T-cell (primary cell): ENCODE results near the gene DAP. TPM values are rescaled to one million over a fixed set of nuclear protein-coding genes. Genes with fewer than 3 reads are reported as not detected.

Experiments
- ATAC-seq, 4 experiments: fragments of 200-7000 bp in 3 of 4; fragments of 150-1000 bp in 1 of 4; cut with Tn5 transposase; replicated peaks in 1 of 4; 1 replicate in 3 of 4; 2 replicates in 1 of 4; pipeline ENCODE4 v1.10.0; 2021; ENCODE audit warnings: moderate library complexity in 3 of 4, mild to moderate bottlenecking in 2 of 4, moderate number of reproducible peaks in 1 of 4
- CTCF ChIA-PET, 2 donors: fragments of 300-600 bp; sonication (Branson Sonifier 250); formaldehyde crosslinking; loops; one replicate each; lab custom pipeline; 2022; ENCODE audit warnings: antibody characterized with exemption in 2 of 2; lab: Charles Lee
- POLR2A ChIA-PET, 2 donors: fragments of 300-600 bp; sonication (Branson Sonifier 250); formaldehyde crosslinking; loops; one replicate each; lab custom pipeline; 2022; ENCODE audit warnings: antibody characterized with exemption in 2 of 2; lab: Charles Lee
- DNase-seq, 35 experiments: peaks; one replicate each; pipeline versions ENCODE4 v3.0.0 to v3.0.0-alpha.2; 2013 to 2023
- H3K27ac ChIP-seq: one replicate; pipeline ENCODE4 v1.5.1; 2013; ENCODE audit warnings: low read length
- H3K27me3 ChIP-seq, 2 experiments: replicated peaks in 1 of 2; 1 replicate in 1 of 2; 2 replicates in 1 of 2; pipeline versions ENCODE4 v1.6.1 to v1.7.0; 2013; ENCODE audit warnings: low read length in 1 of 2, mixed read lengths in 1 of 2; ENCODE audit not compliant: control insufficient read depth in 2 of 2, insufficient read depth in 2 of 2; ENCODE audit errors: extremely low read depth in 1 of 2
- H3K36me3 ChIP-seq, 2 donors: 1 replicate in 1 of 2; 2 replicates in 1 of 2; pipeline versions ENCODE4 v1.6.1 to v1.7.0; 2013; ENCODE audit warnings: low read length in 1 of 2; ENCODE audit not compliant: control insufficient read depth in 2 of 2, insufficient read depth in 1 of 2; ENCODE audit errors: extremely low read depth in 1 of 2
- H3K4me1 ChIP-seq, 2 experiments: 1 replicate in 1 of 2; 2 replicates in 1 of 2; pipeline versions ENCODE4 v1.6.1 to v1.7.0; 2013; ENCODE audit warnings: low read length in 2 of 2, mixed read lengths in 1 of 2; ENCODE audit not compliant: insufficient read depth in 2 of 2, control insufficient read depth in 1 of 2; ENCODE audit errors: extremely low read depth in 1 of 2
- H3K4me3 ChIP-seq, 2 donors: 1 replicate in 1 of 2; 2 replicates in 1 of 2; pipeline versions ENCODE4 v1.5.1 to v1.7.0; 2013; ENCODE audit warnings: mild to moderate bottlenecking in 2 of 2, low read length in 1 of 2, moderate library complexity in 1 of 2; ENCODE audit not compliant: control insufficient read depth in 1 of 2; ENCODE audit errors: extremely low read depth in 1 of 2
- H3K9me3 ChIP-seq: 2 replicates; pipeline ENCODE4 v1.7.0; 2013
- H3K27ac Mint-ChIP-seq, 2 donors: one replicate each; pipeline ENCODE4 v1.8.0; 2020 to 2021; ENCODE audit warnings: mild to moderate bottlenecking in 2 of 2, mixed read lengths in 2 of 2
- H3K27me3 Mint-ChIP-seq, 2 donors: one replicate each; pipeline ENCODE4 v1.8.0; 2021 to 2022; ENCODE audit warnings: mixed read lengths in 2 of 2
- H3K36me3 Mint-ChIP-seq: one replicate; pipeline ENCODE4 v1.8.0; 2021; ENCODE audit warnings: mixed read lengths
- H3K4me1 Mint-ChIP-seq, 3 donors: one replicate each; pipeline ENCODE4 v1.8.0; 2020 to 2022; ENCODE audit warnings: mixed read lengths in 3 of 3, mild to moderate bottlenecking in 1 of 3
- H3K4me3 Mint-ChIP-seq, 3 donors: one replicate each; pipeline ENCODE4 v1.8.0; 2020 to 2022; ENCODE audit warnings: mild to moderate bottlenecking in 3 of 3, mixed read lengths in 3 of 3, moderate library complexity in 3 of 3
- H3K9me3 Mint-ChIP-seq, 3 donors: one replicate each; pipeline ENCODE4 v1.8.0; 2020 to 2022; ENCODE audit warnings: mixed read lengths in 3 of 3
- WGBS: methylation state at CpG from one replicate; pipeline ENCODE4 v1.1.5; 2013; ENCODE audit warnings: missing lambda C conversion rate; ENCODE audit not compliant: insufficient coverage; 5-methylcytosine and 5-hydroxymethylcytosine counted together
- total RNA-seq, 35 experiments: library from RNA in 6 of 35; stranded (reverse) in 6 of 35; fragments of 120-200 nt in 1 of 35; gene quantifications; one replicate each; pipeline versions ENCODE4 v1.2.1 to v1.2.4 and lab custom pipeline; 2013 to 2026

DAP gene
- total RNA-seq, 5 donors from 2014 or later (not counting 1 experiment from before 2014, with no cell fraction given): 34.1 to 43.7 (median 36.3) TPM

GRCh38 chr5:10711562-10711961 lies 49.5 kb downstream of the DAP start:
- Mint-ChIP-seq H3K27me3 (no peaks in the 10 kb centered on the region), H3K4me3 (no peak overlapping the region), H3K27ac (no peak overlapping the region), H3K9me3 (no peaks in the 10 kb centered on the region), H3K4me1 (peaks cover 11 to 18% (median 13%) of the 10 kb centered on the region in 3 donors), H3K36me3 (peaks cover 42% of the 10 kb centered on the region)
- DNase-seq (no peak), ATAC-seq (no peak)
- 84% methylated on average over 6 of the region's 6 CpGs for WGBS
- Histone ChIP-seq H3K4me1 (no peaks in the 10 kb centered on the region), H3K36me3 (peaks cover 9 to 10% of the 10 kb centered on the region in 2 donors), H3K4me3 (no peak overlapping the region), H3K9me3 (no peaks in the 10 kb centered on the region), H3K27me3 (no peaks in the 10 kb centered on the region), H3K27ac (no peak overlapping the region)
- ChIA-PET CTCF (no interaction called here), POLR2A (no interaction called here)

GRCh38 chr5:10710513-10711128 lies 50.4 kb downstream of the DAP start:
- H3K36me3 Mint-ChIP-seq: peaks cover 34% of the 10 kb centered on the region
- DNase-seq (no peak), ATAC-seq (no peak)
- H3K4me3 ChIP-seq: no peak overlapping the region
- no peaks in the 10 kb centered on the region for H3K27me3 Mint-ChIP-seq
- ChIA-PET CTCF (no interaction called here), POLR2A (no interaction called here)
- no peaks in the 10 kb centered on the region for H3K9me3 Mint-ChIP-seq
- peaks cover 8 to 9% of the 10 kb centered on the region in 2 donors for H3K36me3 ChIP-seq
- H3K4me1 ChIP-seq: no peaks in the 10 kb centered on the region
- no peak overlapping the region for H3K27ac Mint-ChIP-seq
- peaks cover 20 to 28% (median 22%) of the 10 kb centered on the region in 3 donors for H3K4me1 Mint-ChIP-seq
- no peak overlapping the region for H3K4me3 Mint-ChIP-seq
- no peaks in the 10 kb centered on the region for H3K27me3 ChIP-seq
- no peaks in the 10 kb centered on the region for H3K9me3 ChIP-seq
- H3K27ac ChIP-seq: no peak overlapping the region
- 94% methylated on average over 9 of the region's 10 CpGs for WGBS

- no peak overlapping the region for H3K4me3 Mint-ChIP-seq
- POLR2A ChIA-PET: no interaction called here
Measured at GRCh38 chr5:10709933-10710332, 51.1 kb downstream of the DAP start.

DNA sequence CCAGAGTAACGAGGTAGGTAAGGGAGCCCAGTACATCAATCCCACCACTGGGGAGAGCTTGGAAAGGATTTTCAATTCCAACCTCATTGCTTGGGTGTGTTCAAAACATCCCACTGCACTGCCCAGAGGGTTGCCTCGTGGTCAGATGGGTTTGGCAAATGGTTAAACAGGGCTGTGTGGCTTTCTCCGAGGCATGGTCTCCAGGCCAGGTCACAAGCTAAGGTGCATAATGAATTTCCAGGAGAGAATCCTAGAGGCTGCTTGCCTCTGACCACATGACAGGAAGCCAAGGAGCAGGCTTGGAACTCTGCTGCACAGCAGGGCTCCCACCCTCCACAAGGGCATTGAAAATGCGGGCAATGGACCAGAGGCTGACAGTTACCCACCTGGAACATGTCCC lies 51.6 kb downstream of the DAP start:
- H3K4me1 Mint-ChIP-seq: peaks cover 32 to 39% (median 34%) of the 10 kb centered on the region in 3 donors
- DNase-seq: no peak
- no peaks in the 10 kb centered on the region for H3K27me3 ChIP-seq
- 100% methylated on average over 2 of the region's 4 CpGs for WGBS
- H3K27ac Mint-ChIP-seq: no peak overlapping the region
- H3K27ac ChIP-seq: no peak overlapping the region
- H3K36me3 ChIP-seq: peaks cover 3 to 5% of the 10 kb centered on the region in 2 donors
- H3K36me3 Mint-ChIP-seq: peaks cover 23% of the 10 kb centered on the region
- no peaks in the 10 kb centered on the region for H3K27me3 Mint-ChIP-seq
- no peak overlapping the region for H3K4me3 Mint-ChIP-seq
- no peak for ATAC-seq
- ChIA-PET POLR2A (no interaction called here), CTCF (no interaction called here)
- no peaks in the 10 kb centered on the region for H3K9me3 Mint-ChIP-seq
- H3K4me3 ChIP-seq: no peak overlapping the region
- H3K9me3 ChIP-seq: no peaks in the 10 kb centered on the region
- H3K4me1 ChIP-seq: peaks cover 0 to 11% of the 10 kb centered on the region in 2 experiments

More at GRCh38 chr5:10709933-10710332, 51.1 kb downstream of the DAP start:
- Mint-ChIP-seq H3K27ac (no peak overlapping the region), H3K36me3 (peaks cover 27% of the 10 kb centered on the region), H3K27me3 (no peaks in the 10 kb centered on the region), H3K4me1 (peaks cover 27 to 35% (median 28%) of the 10 kb centered on the region in 3 donors), H3K9me3 (no peaks in the 10 kb centered on the region)
- H3K27me3 ChIP-seq: no peaks in the 10 kb centered on the region
- 90% methylated on average over 5 of the region's 8 CpGs for WGBS
- peaks cover 0 to 6% of the 10 kb centered on the region in 2 experiments for H3K4me1 ChIP-seq
- peaks cover 3 to 5% of the 10 kb centered on the region in 2 donors for H3K36me3 ChIP-seq
- no peak for ATAC-seq
- no peak for DNase-seq
- CTCF ChIA-PET: no interaction called here
- H3K4me3 ChIP-seq: no peak overlapping the region
- no peak overlapping the region for H3K27ac ChIP-seq
- H3K9me3 ChIP-seq: no peaks in the 10 kb centered on the region

DNA sequence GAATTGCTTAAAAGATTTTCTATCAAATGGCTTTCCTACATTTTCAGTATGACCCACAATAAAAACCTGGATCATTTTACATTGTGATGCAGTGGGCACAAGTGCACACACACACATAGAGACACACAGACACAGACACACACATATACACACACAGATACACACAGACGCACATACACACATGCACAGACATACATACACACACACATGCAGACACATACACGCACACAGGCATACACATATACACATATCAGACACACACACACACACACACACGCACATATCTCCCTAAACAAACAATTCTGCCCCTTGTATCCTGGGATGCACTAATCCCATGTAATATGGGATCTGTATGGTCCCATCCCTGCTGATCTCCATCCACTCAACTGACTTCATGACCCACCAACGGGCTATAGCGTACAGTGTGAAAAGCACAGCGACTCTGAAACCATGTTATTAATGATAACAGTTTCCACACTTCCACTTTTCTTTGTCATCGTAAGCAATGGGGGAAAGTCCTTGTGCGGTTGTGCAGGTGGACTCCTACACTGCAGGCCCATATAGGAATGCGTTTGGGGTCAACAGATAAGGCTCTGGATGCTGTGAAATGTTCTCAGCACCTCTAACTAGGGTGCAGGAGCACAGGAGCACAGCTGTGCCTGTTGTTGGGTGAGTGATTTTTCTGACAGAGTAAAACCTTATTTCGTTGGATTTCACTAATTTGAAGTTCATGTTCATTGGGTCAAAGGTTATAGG lies 52.7 kb downstream of the DAP start:
- no peak for ATAC-seq
- no peak for DNase-seq
- H3K27ac ChIP-seq: no peak overlapping the region
- no peaks in the 10 kb centered on the region for H3K9me3 Mint-ChIP-seq
- H3K36me3 Mint-ChIP-seq: peaks cover 21% of the 10 kb centered on the region
- H3K4me1 ChIP-seq: peaks cover 0 to 14% of the 10 kb centered on the region in 2 experiments
- H3K4me3 ChIP-seq: no peak overlapping the region
- CTCF ChIA-PET: no interaction called here
- H3K4me3 Mint-ChIP-seq: no peak overlapping the region
- no peak overlapping the region for H3K27ac Mint-ChIP-seq
- peaks cover 37 to 41% (median 39%) of the 10 kb centered on the region in 3 donors for H3K4me1 Mint-ChIP-seq
- H3K9me3 ChIP-seq: no peaks in the 10 kb centered on the region
- H3K27me3 ChIP-seq: no peaks in the 10 kb centered on the region
- H3K27me3 Mint-ChIP-seq: no peaks in the 10 kb centered on the region
- 93% methylated on average over 3 of the region's 10 CpGs for WGBS
- peaks cover 0 to 3% of the 10 kb centered on the region in 2 donors for H3K36me3 ChIP-seq
- POLR2A ChIA-PET: interaction anchor here in 1 of 2 donors (0.6 kb wide), 1 partner anchor 524 kb away, joined by 12 read pairs; no protein-coding TSS in a partner anchor

GRCh38 chr5:10707198-10708142 lies 53.6 kb downstream of the DAP start:
- H3K27me3 Mint-ChIP-seq: no peaks in the 10 kb centered on the region
- no peak for ATAC-seq
- Histone ChIP-seq H3K9me3 (no peaks in the 10 kb centered on the region), H3K4me1 (peaks cover 0 to 14% of the 10 kb centered on the region in 2 experiments), H3K4me3 (no peak overlapping the region), H3K27me3 (no peaks in the 10 kb centered on the region), H3K36me3 (peaks cover 0 to 2% of the 10 kb centered on the region in 2 donors), H3K27ac (no peak overlapping the region)
- CTCF ChIA-PET: no interaction called here
- no peak overlapping the region for H3K27ac Mint-ChIP-seq
- no peaks in the 10 kb centered on the region for H3K9me3 Mint-ChIP-seq
- WGBS: 94% methylated on average over 9 of the region's 13 CpGs
- no peak overlapping the region for H3K4me3 Mint-ChIP-seq
- H3K36me3 Mint-ChIP-seq: peaks cover 14% of the 10 kb centered on the region
- H3K4me1 Mint-ChIP-seq: peaks cover 41 to 44% (median 43%) of the 10 kb centered on the region in 3 donors
- DNase-seq: no peak
- POLR2A ChIA-PET: no interaction called here
